Measurements from ENCODE around the gene EIF3F.

EIF3F gene

DNA sequence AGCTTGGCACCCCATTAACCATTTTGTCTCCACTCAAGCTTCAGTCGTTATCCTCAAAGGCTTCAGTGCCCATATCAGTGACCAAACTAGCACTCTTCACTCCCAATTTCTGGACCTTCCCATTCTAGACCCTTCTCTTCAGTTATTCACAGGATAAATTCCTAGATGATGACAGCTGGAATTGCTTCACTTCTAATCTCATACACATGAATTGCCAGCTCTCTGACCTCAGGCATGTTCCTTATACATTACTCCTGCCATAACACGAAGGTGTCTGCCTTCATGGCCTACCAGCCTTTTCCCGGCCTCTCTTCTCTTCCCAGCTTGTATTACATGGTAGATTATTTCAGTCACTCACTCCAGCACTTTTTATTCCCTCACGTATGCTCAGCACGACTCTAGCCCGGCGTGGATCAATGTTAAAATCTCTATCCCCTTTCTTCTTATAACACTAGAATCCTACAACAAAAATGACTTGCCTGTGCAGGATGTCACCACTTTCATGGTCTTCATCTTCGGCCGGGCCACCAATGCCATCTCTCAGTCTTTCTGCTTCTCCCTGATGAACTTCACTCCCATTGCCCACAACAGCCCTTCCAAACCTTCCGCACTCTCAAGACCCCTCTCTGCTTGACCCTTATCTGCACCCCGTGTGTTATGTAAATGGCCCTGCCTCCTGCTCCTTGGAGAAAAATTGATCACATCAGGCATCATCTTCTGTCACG, 36.9 kb downstream of the EIF3F start:
- DNase-seq, result no peak

DNA sequence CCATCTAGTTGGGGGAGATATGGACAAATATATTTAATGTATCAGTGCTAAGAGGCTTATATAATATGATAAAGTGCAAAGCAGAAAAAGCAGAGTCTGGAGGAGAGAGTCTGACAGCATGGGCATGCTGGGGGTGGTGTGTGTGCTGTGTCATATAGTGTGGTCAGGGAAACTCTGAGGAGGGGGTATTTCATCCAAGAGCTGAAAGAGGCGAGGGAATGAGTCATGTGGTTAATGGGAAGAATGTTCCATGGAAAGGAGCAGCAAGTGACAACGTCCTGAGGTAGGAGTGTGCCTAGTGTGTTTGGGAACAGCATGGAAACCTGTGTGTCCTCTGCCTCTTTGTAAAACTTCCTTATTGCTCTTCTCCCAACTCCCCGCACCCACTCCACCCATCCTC, 38.0 kb downstream of the EIF3F start:
- DNase-seq, result no peak

DNA sequence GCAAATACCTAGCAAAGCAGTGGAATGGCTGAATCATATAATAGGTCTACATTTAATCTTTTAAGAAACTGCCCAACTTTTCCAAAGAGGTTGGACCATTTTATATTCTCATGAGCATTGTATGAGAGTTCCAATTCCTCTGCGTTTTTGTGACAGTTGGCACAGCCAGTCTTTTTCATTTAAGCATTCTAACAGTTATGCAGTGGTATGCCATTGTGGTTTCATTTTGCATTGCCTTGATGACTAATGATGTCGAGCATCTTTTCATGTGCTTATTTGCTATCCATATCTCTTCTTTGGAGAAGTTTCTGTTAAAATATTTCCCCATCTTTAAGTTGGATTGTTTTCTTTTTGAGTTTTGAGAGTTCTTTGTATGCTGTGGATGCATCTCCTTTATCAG, 38.7 kb downstream of the EIF3F start:
- DNase-seq, result no peak

DNA sequence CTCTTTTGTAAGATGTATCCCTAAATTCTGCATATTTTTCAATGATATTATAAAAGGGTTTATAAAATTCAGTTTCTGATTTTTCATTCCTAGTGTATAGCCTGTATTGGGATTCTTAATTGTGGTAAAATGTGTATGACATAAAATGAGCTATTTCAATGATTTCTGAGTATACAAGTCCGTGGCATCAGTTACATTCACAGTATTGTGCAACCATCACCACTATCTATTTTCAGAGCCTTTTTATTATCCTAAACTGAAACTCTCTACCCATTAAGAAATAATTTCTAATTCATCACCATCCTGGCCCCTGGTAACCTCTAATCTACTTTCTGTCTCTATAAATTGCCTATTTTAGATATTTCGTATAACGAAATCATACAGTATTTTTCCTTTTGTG, 39.8 kb downstream of the EIF3F start:
- DNase-seq, result no peak

- DNase-seq, result no peak
These were observed 41.6 kb downstream of the EIF3F start for GRCh38 chr11:8028766-8029165.

DNA sequence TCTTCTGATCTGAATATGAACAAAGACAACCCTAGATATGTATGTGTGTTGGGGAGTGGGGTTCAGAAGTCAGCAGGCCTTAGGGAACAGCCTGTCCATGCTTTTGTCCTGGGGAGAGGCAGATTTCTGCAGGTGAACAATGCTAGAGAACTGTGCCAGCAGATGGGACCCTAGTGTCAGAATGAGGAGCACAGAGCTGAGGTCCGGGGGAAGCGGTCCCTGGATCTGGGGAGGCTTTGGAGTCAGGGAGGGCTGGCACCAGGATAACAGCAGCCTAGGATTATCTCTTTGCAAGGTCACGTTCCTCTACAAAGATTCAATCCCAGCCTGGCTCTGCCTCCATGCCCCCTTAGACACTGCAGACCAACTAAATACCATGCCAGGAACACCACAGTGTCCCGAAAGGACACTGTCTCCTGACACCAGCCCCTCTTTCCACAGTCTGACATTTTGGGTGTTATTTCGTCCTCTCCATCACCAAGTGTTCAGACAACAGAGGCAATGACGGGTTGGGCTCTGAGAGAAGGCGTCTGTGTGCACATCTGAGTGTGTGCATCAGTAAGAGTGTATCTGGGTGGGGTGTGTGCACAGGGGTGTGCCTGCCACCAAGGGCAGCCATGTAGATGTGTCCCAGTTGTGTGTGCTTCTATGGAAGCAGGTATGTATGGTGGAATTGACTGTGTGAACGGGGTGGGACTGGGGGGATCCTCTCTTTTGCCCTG, 43.5 kb downstream of the EIF3F start:
- no peak for DNase-seq

- DNase-seq, result no peak
These were observed 44.3 kb downstream of the EIF3F start for GRCh38 chr11:8031248-8032115.

DNA sequence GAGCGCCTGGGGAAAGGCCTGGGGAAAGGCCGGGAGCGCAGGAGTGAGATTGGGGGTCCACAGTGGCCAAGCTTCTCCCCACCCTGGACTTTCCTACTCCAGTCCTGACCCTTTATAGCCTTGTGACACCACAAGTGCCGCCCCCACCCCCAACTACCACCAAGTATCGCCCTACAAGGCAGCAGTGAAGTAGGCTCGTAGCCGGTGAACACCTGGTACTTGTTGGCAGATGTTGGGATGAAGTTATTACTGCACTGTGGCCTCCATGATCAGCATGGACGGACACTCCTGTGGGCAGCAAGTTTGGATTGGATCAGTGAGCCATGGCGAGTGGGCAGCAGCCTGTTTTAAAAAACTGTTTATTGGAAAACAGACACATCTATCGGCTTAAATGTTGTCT, 45.0 kb downstream of the EIF3F start:
- no peak for DNase-seq

DNA sequence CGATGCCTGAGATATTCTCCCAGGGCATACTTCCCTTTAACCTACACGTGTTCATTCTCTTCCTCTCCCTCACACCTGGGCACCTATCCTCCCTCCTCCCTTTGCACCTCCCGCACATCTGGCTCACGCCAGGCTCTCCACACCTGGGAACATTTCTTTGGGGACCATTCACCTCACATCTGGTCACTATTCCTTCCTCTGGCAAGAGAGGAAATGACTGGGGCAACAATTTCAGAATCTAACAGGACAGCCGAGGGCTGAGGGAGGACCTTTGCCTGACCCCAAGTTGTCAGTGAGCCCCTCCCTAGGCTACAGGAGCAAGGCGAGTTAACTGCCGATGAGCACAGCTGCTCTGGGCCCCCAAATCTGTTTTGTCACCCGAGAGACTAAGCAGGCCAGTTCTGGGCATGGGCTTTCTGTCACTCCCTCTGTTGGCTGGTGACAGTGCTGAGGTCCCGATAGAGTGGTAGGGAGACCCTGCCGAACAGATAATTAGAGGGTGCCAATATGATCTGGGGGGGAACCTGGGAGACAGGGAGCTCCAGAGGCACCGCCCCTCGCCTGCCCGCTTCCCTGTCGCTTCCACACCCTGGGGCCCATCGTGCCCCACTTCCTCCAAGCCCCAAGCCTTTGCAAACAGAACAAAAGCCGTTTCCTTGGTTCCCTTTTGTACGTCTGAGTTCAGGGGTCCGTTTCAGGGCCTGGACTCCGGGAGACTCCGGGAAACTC, 45.6 kb downstream of the EIF3F start:
- DNase-seq, result no peak

- peak; percentile 87 for DNase-seq
These were observed 46.4 kb downstream of the EIF3F start for GRCh38 chr11:8033305-8034105.

DNA sequence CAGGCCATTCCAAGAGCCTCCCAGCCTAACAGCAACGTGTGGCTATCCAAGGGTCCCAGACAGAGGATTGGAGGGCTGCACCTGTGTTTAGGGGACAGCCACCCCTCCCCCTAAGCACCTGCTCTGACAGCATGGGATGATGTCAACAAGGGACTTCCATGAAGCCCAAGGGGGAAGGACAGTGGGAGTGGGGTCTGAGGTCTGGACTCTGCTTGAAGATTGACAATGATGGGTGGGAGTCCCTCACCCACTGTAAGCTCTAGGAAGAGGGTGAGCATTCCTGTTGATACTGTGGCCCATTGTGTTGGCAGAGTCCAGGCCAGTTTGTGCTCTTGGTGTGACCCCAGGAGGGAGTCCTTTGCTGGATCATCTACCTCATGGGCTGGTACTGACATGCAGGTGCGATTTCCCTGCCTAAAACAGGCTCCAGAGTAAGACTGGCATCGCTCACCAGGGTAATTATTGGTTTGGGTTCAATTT, 47.0 kb downstream of the EIF3F start:
- no peak for DNase-seq

DNA sequence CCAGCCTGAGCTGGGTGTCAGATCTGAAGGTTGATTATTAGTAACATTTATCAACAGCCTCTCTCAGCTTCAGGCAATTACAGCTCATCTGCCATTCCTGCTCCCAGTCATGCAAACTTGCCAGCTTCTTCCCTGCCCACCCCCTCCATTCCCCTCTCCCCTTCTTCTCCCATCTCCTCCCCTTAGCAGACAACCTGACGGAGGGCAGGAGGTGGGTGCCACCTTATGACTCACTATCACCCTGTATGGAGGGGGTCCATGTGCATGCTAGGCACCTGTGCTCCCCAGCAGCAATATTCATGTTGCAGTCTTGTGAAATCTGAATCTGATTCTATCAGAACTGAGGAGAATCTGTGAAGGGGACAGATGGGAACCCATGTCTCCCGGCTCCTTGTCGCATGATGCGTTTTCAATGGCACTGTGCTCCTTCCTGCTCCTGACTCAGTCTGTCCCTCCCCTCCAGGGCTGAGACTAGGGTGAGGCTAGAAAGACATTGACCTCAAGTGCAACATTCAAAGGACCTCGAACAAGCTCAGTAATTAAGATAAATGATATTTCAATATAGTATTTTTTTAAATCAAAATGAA, 47.6 kb downstream of the EIF3F start:
- DNase-seq, result no peak

GRCh38 chr11:8035200-8035855, 48.2 kb downstream of the EIF3F start:
- DNase-seq, result no peak

GRCh38 chr11:8036002-8036802, 49.1 kb downstream of the EIF3F start:
- DNase-seq, result no peak

DNA sequence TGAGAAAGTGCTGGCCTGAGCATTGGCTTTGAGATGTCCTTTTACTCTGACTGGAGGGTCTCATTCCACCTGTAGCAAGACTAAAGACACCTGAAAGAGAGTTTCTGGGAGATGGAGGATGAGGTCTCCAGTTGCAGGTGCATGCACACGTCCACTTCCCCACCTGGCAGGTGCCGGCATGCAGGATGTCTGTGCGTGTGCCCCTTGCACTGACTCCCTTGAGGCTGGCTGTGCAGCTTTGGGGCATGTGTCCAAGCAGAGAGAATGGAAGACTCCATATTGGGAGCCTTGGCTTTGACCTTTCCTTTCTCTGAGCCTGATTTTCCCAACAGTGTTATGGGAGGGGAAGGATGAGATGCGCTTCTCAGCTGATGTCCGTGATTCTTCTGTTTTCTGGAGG, 49.8 kb downstream of the EIF3F start:
- DNase-seq, result no peak

- DNase-seq, result no peak
These were observed 51.3 kb downstream of the EIF3F start for GRCh38 chr11:8038393-8038792.

DNA sequence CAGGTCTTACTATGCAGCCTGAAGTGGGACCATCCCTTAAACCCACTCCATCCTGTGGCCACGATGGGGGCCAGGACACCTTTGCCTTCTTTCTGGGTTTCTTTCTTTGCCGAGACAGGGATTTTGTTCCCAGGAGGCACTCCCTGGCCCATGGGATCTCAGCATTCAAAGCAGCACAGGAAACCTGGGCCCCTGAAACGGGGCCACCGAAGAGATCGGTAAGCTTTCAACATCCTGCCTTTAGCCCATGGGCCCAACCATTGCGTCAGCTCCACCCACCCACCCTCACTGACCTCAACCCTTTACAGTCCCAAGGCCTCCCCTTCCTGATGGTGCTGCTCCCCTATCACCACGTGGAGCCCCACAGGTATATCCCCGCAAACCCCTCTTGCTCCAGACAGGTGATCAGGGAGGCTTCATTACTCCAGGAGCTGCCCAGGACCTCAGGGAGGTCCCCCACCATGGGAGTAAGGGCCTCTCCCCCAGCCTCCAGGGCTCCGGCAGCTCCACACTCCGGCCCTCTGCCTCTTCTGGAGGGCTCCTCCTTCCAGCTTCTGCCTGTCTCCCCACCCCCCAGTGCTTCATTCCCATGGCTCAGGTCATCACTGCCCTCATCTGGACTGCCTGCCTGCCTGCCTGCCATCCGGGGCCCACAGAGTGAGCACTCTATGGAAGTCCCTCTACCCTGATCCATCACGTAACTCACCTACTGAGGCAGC, 51.8 kb downstream of the EIF3F start:
- no peak for DNase-seq

DNA sequence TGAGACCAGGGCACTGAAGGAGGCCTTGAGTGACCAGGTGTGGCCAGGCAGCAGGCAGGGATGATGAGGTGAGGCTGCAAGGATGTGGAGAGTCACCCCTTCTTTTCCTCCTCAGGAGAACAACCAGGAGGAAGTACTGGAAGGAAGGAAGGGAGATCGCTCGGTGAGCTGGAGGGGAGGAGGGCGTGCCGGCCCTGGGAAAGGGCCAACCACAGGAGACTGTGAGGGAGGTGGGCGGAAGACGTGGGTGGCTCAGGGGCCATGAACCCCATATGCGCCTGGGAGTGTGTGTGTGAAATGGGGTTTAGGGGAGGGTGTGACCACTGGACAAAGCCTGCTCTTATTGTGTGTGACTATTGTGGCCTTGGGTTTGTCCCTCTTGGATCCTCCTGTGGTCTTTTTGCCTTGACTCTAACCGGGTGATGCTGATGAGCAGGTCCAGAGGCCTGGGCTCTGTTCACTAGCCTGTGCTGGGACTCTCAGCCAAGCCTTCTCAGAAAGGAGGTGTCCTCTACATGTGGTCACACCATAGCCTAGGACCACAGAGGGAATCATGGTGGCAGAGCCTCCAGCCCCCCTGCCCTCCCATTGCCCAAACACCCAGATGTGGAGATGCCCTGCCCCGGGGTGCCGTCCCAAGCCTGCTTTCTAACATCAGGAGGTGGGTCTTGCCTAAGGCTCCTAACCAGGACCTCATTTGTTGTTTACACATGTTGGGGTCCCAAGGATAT, 52.6 kb downstream of the EIF3F start:
- DNase-seq, result no peak

Data from right forelimb (tissue), 1 donor.